HepG2 (cell line): Measurements from ENCODE around the gene ABCA2. TPM values are rescaled to one million over a fixed set of nuclear protein-coding genes. Genes with fewer than 3 reads are reported as not detected.

Experiments used
- ADNP ChIP-seq: sonication (generic); formaldehyde crosslinking; IDR thresholded peaks from 2 replicates; pipeline ENCODE4 v1.4.0; 2020; ENCODE audit warnings: missing genetic modification reagents
- AGO2 ChIP-seq: fragments of 200-400 bp; formaldehyde crosslinking; optimal IDR thresholded peaks from 2 replicates; pipeline ENCODE3; 2017; ENCODE audit warnings: mild to moderate bottlenecking, low read depth, low read length, moderate library complexity
- ARID3A ChIP-seq: IDR thresholded peaks from 2 replicates; pipeline ENCODE4 v1.6.1; 2012; ENCODE audit warnings: low read depth, low read length, improper control_type of control experiment
- ARNT ChIP-seq: fragments of 450-650 bp; IDR thresholded peaks from 2 replicates; pipeline ENCODE4 v1.6.1; 2017
- ARNT2 ChIP-seq: sonication (generic); formaldehyde crosslinking; IDR thresholded peaks from 2 replicates; pipeline ENCODE4 v1.8.0; 2022; ENCODE audit warnings: mild to moderate bottlenecking, low read depth, missing genetic modification reagents, moderate library complexity
- ATF2 ChIP-seq: sonication (generic); formaldehyde crosslinking; IDR thresholded peaks from 2 replicates; pipeline ENCODE4 v1.4.0; 2020; ENCODE audit warnings: missing genetic modification reagents
- BHLHE40 ChIP-seq: IDR thresholded peaks from 2 replicates; pipeline ENCODE4 v1.6.1; 2011; ENCODE audit warnings: low read length, improper control_type of control experiment
- FOXJ3 ChIP-seq: sonication (generic); formaldehyde crosslinking; IDR thresholded peaks from 2 replicates; pipeline ENCODE4 v1.4.0; 2020; ENCODE audit warnings: missing genetic modification reagents, mild to moderate bottlenecking, borderline replicate concordance
- HNRNPL ChIP-seq: fragments of 200-400 bp; formaldehyde crosslinking; IDR thresholded peaks from 2 replicates; pipeline ENCODE4 v1.6.1; 2017; ENCODE audit warnings: mild to moderate bottlenecking, low read depth, low read length
- HOXA5 ChIP-seq: sonication (generic); formaldehyde crosslinking; IDR thresholded peaks from 2 replicates; pipeline ENCODE4 v1.4.0; 2020; ENCODE audit warnings: missing genetic modification reagents
- MEIS2 ChIP-seq: sonication (generic); formaldehyde crosslinking; IDR thresholded peaks from 2 replicates; pipeline ENCODE4 v1.9.0; 2021; ENCODE audit warnings: mild to moderate bottlenecking, missing genetic modification reagents
- MXD1 ChIP-seq: sonication (generic); formaldehyde crosslinking; IDR thresholded peaks from 2 replicates; pipeline ENCODE4 v1.4.0; 2020; ENCODE audit warnings: mild to moderate bottlenecking, missing genetic modification reagents
- PHF20 ChIP-seq: sonication (generic); formaldehyde crosslinking; IDR thresholded peaks from 2 replicates; pipeline ENCODE4 v1.5.0; 2020; ENCODE audit warnings: mild to moderate bottlenecking, missing genetic modification reagents
- POLR2AphosphoS5 ChIP-seq: IDR thresholded peaks from 2 replicates; pipeline ENCODE4 v1.6.1; 2012; ENCODE audit warnings: low read depth, low read length
- SKIL ChIP-seq: sonication (generic); formaldehyde crosslinking; IDR thresholded peaks from 2 replicates; pipeline ENCODE4 v1.8.0; 2022; ENCODE audit warnings: missing genetic modification reagents, mild to moderate bottlenecking, moderate library complexity, borderline replicate concordance
- SMAD3 ChIP-seq: sonication (generic); formaldehyde crosslinking; IDR thresholded peaks from 2 replicates; pipeline ENCODE4 v1.4.0; 2020; ENCODE audit warnings: missing genetic modification reagents
- SMYD3 ChIP-seq: sonication (generic); formaldehyde crosslinking; IDR thresholded peaks from 2 replicates; pipeline ENCODE4 v1.8.1; 2023; ENCODE audit warnings: mild to moderate bottlenecking, missing genetic modification reagents
- TCF12 ChIP-seq, 2 experiments: fragments of 450-650 bp in 1 of 2; sonication (generic) in 1 of 2; formaldehyde crosslinking in 1 of 2; IDR thresholded peaks; 2 replicates each; pipeline versions ENCODE4 v1.6.1 to v1.8.0; 2017 to 2022; ENCODE audit warnings: antibody characterized with exemption in 1 of 2, mild to moderate bottlenecking in 1 of 2, missing genetic modification reagents in 1 of 2, moderate library complexity in 1 of 2
- TRIM24 ChIP-seq: sonication (generic); formaldehyde crosslinking; IDR thresholded peaks from 2 replicates; pipeline ENCODE4 v1.8.0; 2022; ENCODE audit warnings: mild to moderate bottlenecking, missing genetic modification reagents
- YEATS4 ChIP-seq: sonication (generic); formaldehyde crosslinking; IDR thresholded peaks from 2 replicates; pipeline ENCODE4 v1.4.0; 2020; ENCODE audit warnings: missing genetic modification reagents, borderline replicate concordance
- ZBTB14 ChIP-seq: sonication (generic); formaldehyde crosslinking; IDR thresholded peaks from 2 replicates; pipeline ENCODE4 v1.4.0; 2020; ENCODE audit warnings: missing genetic modification reagents
- ZFAT ChIP-seq: sonication (generic); formaldehyde crosslinking; conservative IDR thresholded peaks from 2 replicates; pipeline ENCODE4 v1.8.1; 2023; ENCODE audit warnings: missing genetic modification reagents, inconsistent platforms
- ZNF232 ChIP-seq: sonication (generic); formaldehyde crosslinking; IDR thresholded peaks from 2 replicates; pipeline ENCODE4 v1.4.0; 2020; ENCODE audit warnings: missing genetic modification reagents, borderline replicate concordance
- ZNF431 ChIP-seq: sonication (generic); formaldehyde crosslinking; IDR thresholded peaks from 2 replicates; pipeline ENCODE4 v1.9.0; 2022; ENCODE audit warnings: missing genetic modification reagents, low read depth, mild to moderate bottlenecking, borderline replicate concordance
- ZNF790 ChIP-seq: sonication (generic); formaldehyde crosslinking; IDR thresholded peaks from 2 replicates; pipeline ENCODE4 v1.8.0; 2022; ENCODE audit warnings: missing genetic modification reagents, mild to moderate bottlenecking, borderline replicate concordance
- polyA plus RNA-seq, 8 experiments: library from polyadenylated mRNA; depleted of rRNA in 3 of 8; stranded (reverse) in 7 of 8; unstranded in 1 of 8; fragments of >200 nt; fragmentation: Illumina TruSeq in 4 of 8; extraction: Trizol in 4 of 8; gene quantifications; 2 replicates each; pipeline versions ENCODE4 v1.2.1 to v1.2.3, GENCODE V29; 2011 to 2016; ENCODE audit warnings: low read depth in 4 of 8, missing spikeins in 1 of 8, mixed read lengths in 1 of 8; ENCODE audit not compliant: insufficient read depth in 1 of 8
- total RNA-seq, 5 experiments: library from RNA; depleted of rRNA; stranded (reverse); fragments of >200 nt; fragmentation: Illumina TruSeq; extraction: Trizol; gene quantifications; 2 replicates each; pipeline ENCODE4 v1.2.3, GENCODE V29; 2016; ENCODE audit warnings: low read depth in 1 of 5

Gene ABCA2
- total and polyA plus RNA-seq, 2 of the 13 experiments (the other 11 are each of a cell fraction or from before 2014, with no cell fraction given) = 2.9 to 19.2 TPM

GRCh38 chr9:137054932-137055384, 26.9 kb upstream of the ABCA2 start (continued):
- TF ChIP-seq ARID3A (no peak), ZNF431 (CRISPR knock-in tag) (no peak), YEATS4 (CRISPR knock-in tag) (peak; percentile 18; the same call in 1 of the 2 replicates), MXD1 (CRISPR knock-in tag) (peak; percentile 58; the same call in 1 of the 2 replicates), BHLHE40 (no peak), ZNF790 (CRISPR knock-in tag) (no peak), ADNP (CRISPR knock-in tag) (no peak), ZNF232 (CRISPR knock-in tag) (0 out of 2 replicates have a peak, but pooled peaks have one; percentile 55), SMAD3 (CRISPR knock-in tag) (no peak), AGO2 (peak; percentile 82), ZBTB14 (CRISPR knock-in tag) (no peak), HNRNPL (peak; percentile 62; the same call in 1 of the 2 replicates), ZFAT (CRISPR knock-in tag) (0 out of 2 replicates have a peak, but pooled peaks have one; percentile 3), PHF20 (CRISPR knock-in tag) (0 out of 2 replicates have a peak, but pooled peaks have one; percentile 3), MEIS2 (CRISPR knock-in tag) (no peak), TCF12 (IDR thresholded peaks at IDR 0.05) (no peak), TCF12 (CRISPR knock-in tag; IDR thresholded peaks at IDR 0.05) (no peak), SMYD3 (no peak), FOXJ3 (CRISPR knock-in tag) (0 out of 2 replicates have a peak, but pooled peaks have one; percentile 10), ARNT2 (CRISPR knock-in tag) (no peak), ATF2 (CRISPR knock-in tag) (0 out of 2 replicates have a peak, but pooled peaks have one; percentile 11), TRIM24 (CRISPR knock-in tag) (no peak), SKIL (CRISPR knock-in tag) (0 out of 2 replicates have a peak, but pooled peaks have one; percentile 38), HOXA5 (CRISPR knock-in tag) (no peak), POLR2AphosphoS5 (no peak), ARNT (no peak)
